M059J (cell line): ENCODE measurements around the gene INPP4A. TPM values are rescaled to one million over a fixed set of nuclear protein-coding genes. Genes with fewer than 3 reads are reported as not detected.

Source experiments
- DNase-seq: peaks from one replicate; pipeline ENCODE4 v3.0.0-alpha.2; 2012; ENCODE audit warnings: low read depth
- total RNA-seq: library from RNA; depleted of rRNA; stranded (reverse); fragments of >200 nt; shearing (Covaris generic); gene quantifications from 2 replicates; pipeline ENCODE4 v1.2.3, GENCODE V29; 2014

The INPP4A gene
- total RNA-seq, 1 experiment from 2014 or later: 14.3 TPM

DNA sequence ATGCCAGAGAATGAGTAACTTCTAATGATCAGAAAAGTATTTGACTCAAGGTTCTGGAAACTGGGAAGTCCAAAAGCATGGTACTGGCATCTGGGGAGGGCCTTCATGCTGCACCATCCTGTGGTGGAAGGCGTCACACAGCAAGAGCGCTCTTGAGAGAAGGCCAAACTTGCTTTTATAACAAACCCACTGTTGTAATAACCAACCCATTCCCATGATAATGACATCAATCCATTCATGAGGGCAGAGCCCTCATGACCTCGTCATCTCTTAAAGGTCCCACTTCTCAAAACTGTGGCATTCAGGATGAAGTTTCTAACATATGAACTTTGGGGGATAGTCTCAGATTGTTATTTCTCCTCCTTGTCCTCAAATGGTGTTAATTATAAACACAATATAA lies 95.9 kb downstream of the INPP4A start:
- DNase-seq: no peak

DNA sequence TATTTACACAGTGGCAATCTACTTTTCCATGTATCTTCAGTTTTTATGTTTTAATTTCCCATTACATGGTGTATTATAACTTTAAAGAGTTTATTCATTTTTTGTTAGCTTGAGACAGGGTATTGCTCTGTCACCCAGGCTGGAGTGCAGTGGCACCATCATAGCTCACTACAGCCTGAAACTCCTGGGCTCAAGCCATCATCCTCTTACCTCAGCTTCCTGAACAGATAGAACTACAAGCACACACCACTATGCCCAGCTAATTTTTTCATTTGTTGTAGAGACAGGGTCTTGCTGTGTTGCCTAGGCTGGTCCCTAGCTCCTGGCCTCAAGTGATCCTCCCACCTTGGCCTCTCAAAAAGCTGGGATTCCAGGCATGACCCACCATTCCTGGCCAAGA lies 96.8 kb downstream of the INPP4A start:
- DNase-seq: no peak

DNA sequence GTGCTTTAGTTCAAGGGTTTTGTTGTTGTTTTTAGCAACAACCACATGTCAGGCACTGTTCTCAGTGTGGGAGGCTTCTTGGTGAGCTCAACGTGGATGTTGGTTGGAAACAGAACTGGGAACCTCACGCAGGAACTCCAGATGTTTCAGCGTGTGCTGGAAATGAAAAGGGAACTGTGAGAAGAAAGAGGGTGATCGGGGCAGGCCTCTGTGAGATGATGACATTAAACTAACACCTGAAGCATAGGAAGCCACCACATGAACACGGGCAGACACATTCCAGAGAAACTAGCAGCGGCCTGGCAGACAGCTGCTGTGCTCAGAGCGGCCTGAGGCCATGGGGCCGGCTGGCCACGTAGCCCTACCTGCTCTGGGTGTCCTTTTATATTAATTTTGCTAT lies 97.2 kb downstream of the INPP4A start:
- DNase-seq: no peak

DNA sequence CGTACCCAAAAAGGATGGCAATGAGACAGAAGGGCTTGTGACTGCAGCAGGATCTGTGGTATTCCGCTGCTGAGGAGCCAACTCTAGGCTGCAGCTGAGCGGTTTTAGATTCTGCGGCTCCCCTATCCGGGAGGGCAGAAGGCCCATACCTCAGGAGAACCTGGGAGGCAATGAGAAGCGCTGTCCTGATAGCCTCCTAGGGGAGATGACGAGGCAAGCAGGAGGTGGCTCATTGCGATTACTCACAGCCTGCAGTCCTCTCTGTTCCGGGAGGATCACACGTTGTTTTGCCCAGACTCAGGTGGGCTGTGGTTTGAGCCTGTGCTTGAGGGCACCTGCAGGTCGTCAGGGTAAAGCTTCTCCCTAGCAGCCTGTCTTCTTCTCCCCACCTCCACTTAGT lies 98.6 kb downstream of the INPP4A start:
- no peak for DNase-seq

DNA sequence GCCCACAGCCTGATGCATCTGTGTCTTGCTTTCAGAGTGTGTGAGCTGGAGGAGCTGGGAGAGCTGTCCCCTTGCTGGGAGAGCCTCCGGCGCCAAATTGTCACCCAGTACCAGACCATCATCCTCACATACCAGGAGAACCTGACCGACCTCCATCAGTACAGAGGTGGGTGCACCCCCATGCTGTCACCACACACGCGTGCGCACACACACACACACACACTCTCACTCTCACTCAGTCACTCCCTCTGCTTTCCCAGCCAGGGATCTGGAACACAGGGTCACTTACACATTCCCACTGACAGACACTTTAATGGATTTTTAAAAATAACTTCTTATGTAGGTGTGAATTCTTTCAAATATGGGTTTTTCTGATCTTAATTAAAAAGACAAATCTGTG lies 99.2 kb downstream of the INPP4A start:
- no peak for DNase-seq

DNA sequence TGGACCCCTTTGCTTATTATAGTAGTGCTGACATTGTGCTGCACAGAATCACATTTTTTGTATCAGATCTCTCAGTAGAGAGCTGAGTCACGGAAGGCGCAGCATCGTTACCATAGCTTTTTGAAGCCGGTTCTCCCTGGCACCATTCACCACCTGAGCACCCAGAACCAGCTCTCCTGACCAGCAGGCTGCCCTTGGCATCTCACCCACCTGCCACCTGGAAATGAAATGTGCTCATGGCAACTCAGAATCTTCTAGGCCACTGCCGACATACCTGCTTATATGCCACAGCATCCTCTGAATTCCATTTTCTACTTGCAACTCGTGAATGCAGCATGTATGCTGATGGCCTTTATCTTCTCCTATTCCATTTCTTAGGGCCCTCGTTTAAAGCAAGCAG lies 100.9 kb downstream of the INPP4A start:
- DNase-seq: no peak

DNA sequence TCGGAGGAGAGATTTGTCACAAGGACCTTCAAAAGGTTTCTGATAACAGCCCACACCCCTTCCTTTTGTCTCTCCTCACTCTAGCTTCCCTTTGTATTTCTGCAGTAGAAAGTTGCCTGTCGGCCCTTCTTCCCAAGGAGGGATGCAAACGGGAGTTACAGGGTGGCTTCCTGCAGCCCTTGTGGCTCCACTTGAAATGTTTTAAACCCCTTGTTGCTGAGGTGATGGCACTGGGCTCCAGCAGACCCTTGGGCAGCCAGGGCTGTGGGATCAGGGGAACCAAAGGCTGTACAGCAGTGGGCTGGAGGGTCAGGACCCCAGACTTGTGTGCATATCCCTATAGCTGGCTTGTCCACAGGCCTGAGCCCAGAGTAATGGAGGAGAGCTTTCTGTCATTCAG lies 101.5 kb downstream of the INPP4A start:
- no peak for DNase-seq

DNA sequence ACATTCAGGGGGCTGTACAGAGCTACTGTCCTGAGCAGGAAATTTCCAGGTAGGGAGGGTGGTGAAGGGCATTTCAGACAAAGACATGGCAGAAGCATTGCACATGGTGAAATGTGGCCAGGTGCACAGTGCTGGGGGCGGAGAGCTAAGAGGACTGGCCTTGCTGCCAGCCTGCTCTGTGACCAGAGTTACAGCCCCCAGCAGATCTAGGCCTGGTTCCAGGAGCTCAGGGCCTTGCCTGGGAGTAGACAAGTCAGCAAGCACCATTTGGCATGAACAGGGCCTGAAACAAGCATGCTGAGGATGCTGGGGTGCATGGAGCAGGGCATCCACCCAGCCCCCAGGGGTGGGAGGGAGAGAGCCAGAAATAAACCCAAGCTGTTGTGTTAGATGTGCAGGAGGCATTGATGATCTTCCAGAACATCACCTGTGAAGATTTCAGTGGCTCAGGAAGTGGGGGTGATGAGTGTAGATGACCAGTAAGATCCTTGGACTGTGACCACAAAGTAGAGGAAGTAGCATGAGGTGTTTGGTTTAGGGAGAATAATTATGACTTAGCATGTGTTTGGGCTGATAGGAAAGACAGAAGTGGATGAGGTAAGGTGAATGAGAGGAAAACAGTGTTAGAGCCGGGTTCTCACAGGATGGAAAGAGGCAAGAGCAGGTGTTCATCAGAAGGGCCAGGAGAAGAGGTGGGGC lies 102.6 kb downstream of the INPP4A start:
- DNase-seq: no peak

DNA sequence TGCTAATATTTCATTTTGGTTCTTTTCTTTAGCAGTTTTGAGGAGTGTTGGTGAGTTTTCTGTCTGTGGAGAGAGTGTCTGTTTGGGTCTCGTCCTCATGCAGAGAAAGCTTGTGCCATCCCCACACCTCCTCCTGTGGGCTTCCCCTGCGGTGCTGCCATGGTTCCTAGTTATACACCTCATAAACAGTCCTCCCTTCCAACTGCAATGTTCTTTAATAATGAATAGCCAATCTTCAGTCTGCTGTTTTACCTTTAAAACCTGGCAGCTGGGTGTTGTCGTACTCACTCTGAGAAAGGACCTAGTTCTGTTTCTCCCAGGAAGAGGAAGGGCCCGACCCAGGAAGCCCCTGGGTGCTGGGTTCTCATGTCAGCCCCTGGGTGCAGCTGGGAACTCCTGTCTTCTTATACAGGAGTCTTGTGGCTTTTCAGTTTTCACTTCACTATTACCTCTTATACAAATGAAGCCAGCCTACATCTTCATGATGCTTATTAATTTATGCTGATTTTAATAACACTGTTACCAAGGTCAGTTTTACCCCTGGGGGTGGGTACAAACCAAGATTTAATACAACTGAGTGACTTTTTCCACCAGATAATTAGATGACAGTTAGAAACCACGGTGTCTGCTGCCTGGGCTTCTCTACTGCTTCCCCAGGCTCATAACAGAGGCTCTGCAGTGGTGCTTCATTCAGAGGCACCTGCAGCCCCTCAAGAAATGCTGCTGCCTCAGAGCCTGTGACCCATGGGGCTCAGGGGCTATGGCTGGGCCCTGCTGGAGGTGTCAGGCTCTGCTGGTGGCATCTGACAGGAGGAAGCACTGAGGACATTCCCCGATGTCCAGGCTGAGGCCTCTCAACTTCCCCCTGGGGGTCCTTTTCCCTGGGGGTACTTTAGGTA lies 104.5 kb downstream of the INPP4A start:
- no peak for DNase-seq

DNA sequence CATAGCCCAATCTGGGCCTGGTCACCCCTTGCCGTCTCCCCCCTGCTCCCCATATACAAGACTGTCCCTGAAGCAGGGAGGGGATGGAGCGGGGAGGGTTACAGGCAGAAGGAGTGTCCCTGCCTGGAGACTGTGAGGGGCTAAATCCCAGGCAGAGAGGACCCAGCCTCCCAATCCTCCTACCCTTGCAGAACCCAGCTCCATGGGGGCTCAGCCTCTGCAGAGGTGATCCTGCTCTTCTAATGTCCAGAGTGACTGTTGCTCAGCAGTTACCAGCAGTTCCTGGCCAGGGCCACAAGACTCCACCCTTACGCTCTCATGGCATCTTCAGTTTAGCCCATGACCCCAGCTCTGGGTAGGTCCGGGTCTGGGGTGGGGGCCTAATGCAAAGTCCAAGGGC lies 105.5 kb downstream of the INPP4A start:
- DNase-seq: no peak

DNA sequence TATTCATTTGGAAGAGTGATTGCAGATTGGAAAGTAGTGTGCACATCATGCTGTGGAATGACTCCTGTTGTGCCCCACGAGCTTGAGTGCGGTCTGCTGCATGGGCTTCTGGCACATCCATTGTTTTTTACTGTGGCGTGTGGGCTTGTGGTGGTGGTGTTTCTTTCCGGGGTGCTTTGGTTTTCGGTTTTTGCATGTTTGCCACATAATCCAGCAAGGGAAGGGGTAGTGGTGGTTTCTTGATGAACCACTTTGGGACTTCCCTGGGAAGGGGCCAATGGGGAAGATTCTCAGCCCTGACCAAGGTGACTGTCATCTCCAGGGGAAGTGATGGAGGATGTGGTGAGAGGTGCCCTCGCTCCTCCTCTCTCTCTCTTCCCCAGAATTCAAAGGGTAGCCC lies 106.7 kb downstream of the INPP4A start:
- DNase-seq: no peak

DNA sequence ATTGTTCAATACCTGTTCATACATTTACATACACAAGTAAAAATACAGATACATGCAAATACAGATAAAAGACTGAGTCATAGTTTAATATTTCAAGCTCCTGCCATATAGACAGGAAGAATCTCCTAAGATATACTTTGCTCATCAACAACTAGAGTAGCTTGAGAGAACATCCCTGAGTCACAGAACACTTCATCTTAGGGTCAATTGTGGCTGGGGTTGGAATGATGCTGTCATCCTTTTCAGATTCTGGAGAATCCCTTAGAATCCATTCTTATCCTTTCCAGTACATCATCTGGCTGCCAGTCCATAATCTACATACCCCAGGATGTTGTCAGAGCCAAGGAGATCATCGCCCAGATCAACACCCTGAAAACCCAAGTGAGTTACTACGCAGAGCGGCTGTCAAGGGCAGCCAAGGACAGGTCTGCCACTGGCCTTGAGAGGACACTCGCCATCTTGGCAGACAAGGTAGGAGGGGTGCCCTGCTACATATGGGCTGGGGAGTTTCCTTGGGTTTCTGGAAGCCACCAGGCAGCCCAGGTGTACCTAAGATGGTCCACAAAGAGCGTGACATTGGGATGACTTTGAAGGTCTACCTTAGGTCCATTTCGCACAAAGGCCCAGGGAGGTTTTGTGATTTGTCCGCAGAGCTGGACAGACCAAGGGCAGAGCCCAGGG lies 108.0 kb downstream of the INPP4A start:
- no peak for DNase-seq

DNA sequence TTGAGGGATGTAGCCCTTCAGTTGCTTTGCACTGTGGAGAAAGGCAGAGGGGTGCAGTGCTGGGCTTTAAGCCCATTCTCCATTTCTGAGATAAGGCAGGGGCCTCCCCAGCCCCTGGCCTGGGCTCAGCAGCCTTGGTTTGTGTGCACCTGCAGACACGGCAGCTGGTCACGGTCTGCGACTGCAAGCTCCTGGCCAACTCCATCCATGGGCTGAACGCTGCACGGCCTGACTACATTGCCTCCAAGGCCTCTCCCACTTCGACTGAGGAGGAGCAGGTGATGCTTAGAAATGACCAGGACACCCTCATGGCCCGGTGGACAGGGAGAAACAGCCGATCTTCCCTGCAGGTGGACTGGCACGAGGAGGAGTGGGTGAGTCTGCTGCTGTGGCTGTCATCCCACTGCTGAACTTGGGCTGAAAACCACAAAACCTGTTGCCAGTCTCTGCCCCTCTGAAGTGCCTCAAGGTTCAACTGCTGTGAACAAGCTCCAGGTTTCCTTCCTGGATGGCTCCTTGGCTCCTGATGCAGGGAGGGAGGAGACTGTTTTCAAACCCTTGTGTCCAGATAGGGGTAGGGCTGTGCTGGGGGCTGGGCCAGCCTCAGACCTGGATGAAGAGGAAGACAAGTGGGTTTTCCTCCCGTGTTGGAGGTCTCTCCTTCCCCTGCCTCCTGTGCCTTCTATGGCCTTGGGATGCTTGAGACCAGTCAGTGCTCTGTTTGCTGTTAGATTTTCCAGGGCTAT lies 109.6 kb downstream of the INPP4A start:
- DNase-seq: no peak

DNA sequence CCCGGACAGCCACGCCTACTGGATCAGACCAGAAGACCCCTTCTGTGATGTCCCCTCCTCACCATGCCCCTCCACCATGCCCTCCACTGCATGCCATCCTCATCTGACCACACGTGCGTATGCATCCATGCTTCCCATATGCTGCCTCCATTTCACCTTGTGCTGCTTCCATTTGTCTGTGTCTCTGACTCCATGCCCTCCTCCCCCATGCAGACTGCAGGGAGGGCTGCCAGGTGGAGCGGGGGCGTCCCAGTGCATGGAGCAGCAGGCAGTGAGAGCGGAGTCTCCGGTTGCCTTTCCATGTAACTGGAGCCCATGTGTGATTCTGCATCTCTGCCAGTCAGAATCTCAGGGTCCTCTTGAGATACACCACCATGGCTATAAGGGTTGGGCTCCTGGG lies 111.0 kb downstream of the INPP4A start:
- no peak for DNase-seq

DNA sequence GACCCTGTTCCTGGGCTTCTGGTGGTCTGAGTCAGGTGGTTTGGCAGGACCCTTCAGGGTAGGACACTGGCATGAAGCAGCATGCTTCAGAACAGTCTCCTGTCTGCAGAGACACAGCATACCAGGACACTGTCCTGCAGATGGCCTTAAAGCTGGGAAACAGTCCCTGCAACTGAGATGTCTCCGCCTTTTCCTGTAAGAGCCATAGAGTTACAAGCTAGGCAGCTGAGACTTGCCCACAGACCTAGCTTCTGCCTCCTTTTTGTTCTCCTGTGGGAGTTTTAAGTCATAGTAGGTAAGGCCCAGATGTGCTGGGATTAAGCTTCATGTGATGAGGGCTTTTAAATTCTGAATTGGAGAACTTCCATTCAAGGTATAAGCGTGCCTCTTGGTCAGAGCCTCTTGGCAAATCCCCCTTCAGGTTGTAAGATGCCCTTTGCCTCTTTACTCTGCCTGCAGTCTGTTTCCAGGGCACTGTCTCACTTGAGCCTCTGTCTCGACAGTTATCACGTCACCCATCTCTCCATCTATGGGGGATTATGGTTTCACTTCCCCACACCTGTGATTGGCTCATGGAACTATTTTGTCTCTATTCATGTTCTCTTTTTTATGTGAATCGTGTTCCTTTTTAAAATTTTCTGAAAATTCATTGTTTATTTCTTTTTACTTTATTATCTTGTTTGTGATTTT lies 111.8 kb downstream of the INPP4A start:
- no peak for DNase-seq

DNA sequence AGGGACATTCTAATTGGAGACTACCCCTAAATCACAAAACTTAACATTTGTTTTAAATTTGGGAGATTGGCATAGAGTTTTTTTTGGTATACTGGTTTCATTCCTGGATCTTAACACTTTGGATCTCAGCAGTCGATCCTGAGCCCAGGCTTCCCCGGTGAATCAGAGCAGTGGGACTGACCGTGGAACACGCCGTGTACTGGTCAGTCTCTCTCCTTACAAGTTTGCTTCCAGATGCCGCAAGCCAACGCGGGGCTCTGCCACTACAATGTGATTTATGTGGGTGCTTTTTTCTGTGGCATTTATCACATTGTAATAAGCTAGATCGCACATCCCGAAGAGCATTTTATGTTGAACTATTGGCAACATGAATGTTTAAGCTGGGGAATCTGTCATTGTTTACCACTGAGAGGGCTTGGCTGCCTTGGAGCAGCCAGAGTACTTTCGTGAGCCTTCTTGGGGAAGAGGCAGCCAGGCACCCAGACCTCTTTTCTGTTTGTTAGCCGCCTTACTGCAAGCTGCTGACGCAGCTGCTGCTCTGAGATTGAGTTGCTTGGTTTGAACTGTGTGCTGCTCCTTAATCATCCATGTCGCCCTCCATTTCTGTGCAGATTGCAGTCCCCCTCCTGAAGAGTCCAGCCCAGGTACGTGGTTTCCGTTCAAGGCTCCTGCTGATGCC lies 114.3 kb downstream of the INPP4A start:
- no peak for DNase-seq

DNA sequence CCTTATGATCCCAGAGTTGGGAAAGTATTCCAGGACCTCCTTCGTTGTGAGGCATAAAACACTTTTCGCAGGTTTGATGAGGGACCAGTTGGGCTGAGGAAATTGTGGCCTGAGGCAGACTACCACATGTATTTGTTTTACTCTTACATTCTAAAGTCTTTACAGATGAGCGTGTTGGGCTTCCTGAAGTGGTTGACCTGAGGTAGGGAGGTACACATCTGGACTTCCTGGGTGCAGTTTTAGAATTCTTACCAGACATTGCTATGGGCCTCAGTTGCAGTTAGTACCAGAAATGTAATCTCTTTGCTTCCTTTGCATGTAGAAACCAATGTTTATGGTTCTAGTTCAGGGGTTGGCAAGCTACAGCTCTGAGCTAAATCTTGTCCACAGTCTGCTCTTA lies 114.9 kb downstream of the INPP4A start:
- DNase-seq: peak; percentile 22

DNA sequence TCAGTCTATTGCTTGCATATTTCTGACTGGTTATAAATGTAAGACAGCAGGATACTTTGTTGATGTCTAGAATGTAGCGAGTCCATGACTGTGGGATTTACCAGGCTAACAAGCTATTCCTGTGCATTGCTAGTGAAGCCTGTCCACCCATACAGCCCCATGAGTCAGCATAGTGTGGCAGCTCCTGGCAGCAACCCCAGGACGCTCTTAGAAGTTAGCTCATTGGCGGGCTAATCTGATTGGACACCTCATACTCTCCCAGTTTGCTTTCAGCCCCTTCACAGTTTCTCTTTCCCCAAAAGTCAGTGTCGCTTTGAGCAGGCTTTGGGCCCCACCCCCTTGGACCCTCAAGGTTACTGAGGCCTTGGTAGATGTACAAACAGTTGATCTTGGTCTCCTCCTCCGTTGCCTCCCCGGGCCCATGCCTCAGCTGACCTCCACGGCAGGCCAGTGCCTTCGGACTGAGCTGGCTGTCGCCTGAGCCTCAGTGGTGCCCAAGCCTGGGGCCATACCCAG lies 115.7 kb downstream of the INPP4A start:
- DNase-seq: peak; percentile 90

DNA sequence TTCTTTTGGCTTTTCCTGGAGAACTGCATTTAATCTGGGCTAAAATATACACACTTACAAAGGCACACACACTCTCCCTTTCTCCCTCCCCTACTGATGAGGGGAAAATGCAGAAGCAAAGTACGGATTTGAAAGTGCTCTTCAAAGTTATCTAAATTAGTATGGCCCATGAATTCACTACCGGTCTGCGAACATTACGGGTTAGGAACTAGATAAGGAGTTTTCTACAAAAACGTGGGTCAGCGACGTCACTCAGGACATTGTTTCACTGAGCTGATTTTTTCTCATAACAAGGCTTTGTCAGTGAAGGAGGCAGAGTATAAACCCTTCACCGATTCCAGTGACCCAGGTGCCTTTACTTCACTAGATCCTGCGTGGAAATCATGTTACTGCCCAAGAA lies 116.4 kb downstream of the INPP4A start:
- DNase-seq: no peak

DNA sequence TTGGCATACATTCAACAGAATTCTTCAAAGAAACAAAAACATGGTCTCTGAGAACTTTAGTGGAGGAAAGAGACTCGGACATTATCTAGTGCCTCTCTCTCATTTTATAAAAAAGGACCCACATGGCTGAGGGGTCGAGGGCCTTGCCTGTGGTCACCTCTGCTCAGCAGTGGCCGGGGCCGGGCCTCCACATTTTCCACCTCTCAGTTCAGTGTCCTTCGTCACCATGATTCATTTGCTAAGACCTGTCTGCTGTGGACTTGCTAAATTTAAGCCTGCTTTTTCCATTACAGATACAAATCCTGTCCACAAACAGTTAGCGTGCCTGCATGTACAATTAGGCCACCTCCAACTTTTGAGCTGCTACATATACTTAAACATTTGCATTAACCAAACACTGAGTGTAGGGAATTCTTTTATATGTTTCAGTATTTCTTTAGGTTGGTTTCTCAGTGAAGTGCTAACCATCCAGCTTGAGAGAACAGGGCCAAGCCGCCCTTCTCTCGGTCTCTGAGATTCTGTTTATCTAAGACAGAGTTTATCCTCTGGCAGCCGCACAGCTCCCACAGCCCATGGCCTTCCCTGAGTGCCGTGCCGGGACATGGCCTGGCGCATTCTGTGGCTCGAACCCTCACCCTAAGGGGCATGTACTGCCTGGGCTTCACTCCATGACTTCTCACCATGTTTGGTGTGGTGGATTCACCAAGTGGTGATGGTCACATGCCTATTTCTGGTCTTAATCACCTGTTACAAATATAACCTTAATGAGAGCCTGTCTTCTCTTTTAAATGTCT lies 117.4 kb downstream of the INPP4A start:
- DNase-seq: no peak
